ENCODE results near the gene HIVEP3.

GRCh38 chr1:41659903-41660302, 258.8 kb downstream of the HIVEP3 start:
- TF ChIP-seq, protein P1, sequence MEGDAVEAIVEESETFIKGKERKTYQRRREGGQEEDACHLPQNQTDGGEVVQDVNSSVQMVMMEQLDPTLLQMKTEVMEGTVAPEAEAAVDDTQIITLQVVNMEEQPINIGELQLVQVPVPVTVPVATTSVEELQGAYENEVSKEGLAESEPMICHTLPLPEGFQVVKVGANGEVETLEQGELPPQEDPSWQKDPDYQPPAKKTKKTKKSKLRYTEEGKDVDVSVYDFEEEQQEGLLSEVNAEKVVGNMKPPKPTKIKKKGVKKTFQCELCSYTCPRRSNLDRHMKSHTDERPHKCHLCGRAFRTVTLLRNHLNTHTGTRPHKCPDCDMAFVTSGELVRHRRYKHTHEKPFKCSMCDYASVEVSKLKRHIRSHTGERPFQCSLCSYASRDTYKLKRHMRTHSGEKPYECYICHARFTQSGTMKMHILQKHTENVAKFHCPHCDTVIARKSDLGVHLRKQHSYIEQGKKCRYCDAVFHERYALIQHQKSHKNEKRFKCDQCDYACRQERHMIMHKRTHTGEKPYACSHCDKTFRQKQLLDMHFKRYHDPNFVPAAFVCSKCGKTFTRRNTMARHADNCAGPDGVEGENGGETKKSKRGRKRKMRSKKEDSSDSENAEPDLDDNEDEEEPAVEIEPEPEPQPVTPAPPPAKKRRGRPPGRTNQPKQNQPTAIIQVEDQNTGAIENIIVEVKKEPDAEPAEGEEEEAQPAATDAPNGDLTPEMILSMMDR (conservative IDR thresholded peaks at IDR 0.05): no peak
- no peak for TF ChIP-seq EZH2 (IDR thresholded peaks at IDR 0.05; ENCODE audit: low read depth)
